Activated effector memory CD4-positive, alpha-beta T cell treated with Interleukin-2 at 50 U/mL for 16 hours (primary cell): Measurements from ENCODE around the gene PARD3.
"Not testable (repeated sequence)": the region's sequence is repeated elsewhere in the genome, so short reads cannot be mapped to it uniquely, and the experiment has no call there.

ENCODE experiments used
- DNase-seq: peaks from one replicate; pipeline ENCODE4 v3.0.0-alpha.2; 2020

The PARD3 gene

DNA sequence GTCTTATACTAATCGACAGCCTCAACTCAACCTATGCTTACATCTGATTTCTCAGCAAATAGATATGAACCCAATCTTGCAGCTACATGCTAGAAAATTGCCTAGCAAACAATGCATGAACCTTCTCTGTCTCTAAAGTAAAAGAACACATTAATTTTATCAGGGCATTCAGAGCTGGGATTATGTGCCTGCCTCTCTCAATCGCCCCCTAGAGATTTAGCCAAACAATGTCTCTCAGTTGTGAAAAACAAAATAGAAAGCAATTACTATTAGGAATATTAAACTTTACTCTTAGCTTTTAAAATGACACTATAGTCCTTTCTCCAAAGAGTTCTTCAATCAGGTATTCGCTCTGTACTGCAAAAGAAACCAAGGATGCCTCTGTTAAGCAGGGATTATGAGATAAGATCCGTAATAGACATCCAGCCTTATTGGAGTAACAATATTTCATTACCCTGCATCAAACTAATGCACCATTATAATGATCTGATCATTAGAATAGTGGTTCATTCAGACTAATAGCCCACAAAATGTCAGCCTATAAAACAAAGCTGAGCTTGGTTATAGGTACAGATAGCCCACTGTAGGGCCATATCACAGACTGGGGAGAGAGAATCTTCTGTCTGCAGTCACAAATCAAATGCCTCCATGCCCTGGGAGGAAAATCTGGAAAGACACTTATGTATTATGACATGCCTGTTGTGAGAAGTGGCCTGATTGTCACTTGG lies 736.9 kb downstream of the PARD3 start:
- DNase-seq = no peak

DNA sequence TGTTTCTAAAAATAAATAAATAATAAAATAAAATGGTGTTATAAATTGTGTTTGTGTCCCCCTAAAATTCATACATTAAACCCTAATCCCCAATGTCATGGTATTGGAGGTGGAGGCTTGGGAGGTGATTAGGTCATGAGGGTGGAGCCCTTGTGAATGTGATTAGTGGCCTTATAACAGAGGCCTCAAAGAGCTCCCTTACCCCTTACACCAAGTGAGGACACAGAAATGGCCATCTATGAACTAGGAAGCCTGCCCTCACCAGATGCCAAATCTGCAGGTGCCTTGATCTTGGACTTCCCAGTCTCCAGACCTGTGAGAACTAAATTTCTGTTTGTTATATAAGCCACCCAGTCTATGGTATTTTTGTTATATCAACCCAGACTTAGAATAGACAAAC lies 738.7 kb downstream of the PARD3 start:
- DNase-seq = no peak

DNA sequence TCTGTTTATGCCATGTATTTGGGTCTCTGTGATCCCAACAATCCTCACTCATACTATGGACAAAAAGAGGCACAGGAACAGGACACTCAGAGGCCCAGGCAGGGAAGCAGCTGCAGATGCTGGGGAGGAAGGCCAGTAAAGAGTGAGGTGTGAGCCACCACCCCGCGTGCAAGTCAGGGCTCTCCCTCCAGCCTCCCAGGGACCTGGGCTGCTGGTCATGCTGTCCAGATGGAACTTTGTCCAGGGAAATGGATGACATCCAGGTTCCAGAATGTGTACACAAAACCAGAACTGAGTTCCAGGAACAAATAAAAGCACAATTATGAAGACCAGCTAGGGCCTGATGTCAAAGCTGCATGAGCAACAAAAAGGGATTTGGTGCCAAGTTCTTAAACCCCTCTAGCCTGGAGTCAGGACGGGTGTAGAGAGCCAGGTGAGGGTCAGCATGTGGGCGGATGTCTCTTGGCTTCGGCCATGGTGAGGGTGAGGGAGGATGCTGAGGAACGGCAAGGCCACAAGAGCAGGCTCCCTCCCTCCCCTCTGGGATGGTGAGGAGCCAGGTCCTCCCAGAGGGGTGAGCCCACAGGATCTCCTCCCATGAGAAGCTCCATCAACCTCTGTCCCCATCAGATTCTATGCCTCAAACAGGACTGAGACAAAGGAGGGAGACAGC lies 739.7 kb downstream of the PARD3 start:
- no peak for DNase-seq

DNA sequence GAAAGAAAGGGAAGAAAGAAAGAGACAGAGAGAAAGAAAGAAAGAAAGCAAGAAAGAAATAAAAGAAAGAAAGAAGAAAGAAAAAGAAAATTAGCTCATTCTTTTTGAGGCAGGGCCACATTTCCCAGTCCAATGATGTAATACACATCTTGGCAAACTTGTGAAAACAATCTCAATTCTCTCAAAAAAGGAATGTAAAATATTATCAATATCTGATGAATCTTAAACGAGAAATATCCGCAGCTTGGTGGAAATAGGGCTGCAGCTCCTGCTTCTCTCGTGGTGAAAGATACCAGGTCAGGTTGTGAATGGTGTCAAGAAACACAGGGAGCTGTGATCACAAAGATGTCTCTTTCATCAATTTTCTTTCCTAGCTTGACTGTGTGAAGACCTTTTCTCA lies 741.0 kb downstream of the PARD3 start:
- no peak for DNase-seq

DNA sequence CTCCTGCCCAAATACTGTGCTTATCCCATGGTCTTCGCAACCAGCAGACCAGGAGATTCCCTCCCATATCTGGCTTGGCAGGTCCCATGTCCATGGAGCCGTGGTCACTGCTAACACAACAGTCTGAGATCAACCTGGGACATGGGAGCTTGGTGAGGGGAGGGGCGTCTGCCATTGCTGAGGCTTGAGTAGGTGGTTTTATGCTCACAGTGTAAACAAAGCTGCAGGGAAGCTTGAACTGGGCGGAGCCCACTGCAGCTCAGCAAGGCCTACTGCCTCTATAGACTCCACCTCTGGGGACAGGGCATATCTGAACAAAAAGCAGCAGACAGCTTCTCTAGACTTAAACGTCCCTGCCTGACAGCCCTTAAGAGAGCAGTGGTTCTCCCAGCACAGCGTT lies 747.4 kb downstream of the PARD3 start:
- not testable (repeated sequence) for DNase-seq

DNA sequence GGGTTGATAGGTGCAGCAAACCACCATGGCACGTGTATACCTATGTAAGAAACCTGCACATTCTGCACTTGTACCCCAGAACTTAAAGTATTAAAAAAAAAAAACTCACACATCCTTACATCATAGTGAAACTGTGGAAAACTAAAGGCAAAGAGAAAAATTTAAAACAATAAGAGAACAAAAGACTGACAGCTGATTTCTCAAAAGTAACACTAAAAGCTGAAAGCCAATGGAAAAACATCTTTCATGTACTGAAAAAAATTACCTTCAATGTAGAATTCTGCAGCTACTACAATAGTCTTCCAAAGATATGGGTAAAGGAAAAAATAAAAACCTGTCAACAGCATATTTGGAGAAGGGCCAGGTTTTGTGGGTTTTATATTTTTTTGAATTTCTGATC lies 751.5 kb downstream of the PARD3 start:
- no peak for DNase-seq

DNA sequence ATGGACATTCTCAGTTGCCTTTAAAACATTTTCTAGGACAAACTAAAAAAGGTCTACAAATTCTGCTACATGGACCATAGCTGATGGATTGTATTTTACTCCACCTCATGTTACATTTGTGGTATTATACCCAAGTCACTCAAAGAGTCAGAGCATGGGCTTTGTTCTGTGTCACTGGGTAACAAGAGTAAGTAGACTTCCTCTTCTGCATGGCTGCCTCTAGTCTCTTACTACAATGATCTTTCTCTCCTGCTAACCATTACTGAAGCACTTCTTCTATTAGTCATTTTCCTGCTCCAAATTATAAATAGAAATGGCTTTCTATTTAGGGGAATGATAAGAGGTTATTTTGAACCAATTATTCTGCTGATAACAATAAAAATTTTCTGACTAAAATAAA lies 753.3 kb downstream of the PARD3 start:
- no peak for DNase-seq
